ENCODE data around the gene SV2C.

SV2C gene

DNA sequence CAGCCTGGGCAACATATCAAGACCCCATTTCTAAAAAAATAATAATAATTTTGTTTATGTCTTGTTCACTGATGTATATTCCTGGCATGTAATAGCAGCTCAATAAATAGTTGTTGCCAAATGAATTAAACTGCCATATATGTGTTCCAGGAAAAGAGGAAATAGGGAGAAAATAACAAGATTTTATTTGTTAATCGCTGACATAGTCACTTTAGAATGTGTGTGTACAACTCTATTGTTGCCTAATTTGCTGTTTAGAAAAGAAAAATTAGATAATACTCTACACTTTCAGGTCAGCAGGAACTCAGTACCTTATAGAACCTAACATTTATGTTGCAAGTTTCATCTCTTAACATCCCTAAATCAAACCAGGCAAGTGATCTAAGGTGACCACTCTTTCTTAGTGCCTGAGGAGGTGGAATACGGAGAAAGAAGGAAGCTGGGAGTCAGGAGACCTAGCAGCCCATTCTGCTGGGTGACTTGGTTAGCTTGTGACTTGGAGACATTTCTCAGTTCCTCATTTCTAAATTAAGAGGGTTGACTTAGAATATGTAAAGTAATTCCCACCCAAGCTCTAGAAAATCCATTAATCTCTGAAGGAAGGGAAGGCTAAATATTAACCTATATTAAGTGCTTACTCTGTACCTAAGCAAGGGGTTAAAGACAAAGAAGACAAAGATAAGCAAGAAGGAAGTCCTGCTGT, 209.6 kb downstream of the SV2C start:
- no peak for ATAC-seq (ENCODE audit: insufficient read depth, low read depth)
- Histone ChIP-seq H3K27me3 (ENCODE audit: insufficient read depth, low read length, poor library complexity) (no peaks in the 10 kb centered on the region), H3K4me1 (ENCODE audit: insufficient read depth, low read length) (no peaks in the 10 kb centered on the region), H3K4me2 (ENCODE audit: insufficient read depth, low read length) (no peak overlapping the region), H3K9ac (ENCODE audit: low read depth, low read length) (no peak overlapping the region), H3K79me2 (ENCODE audit: insufficient read depth, low read length) (no peaks in the 10 kb centered on the region), H3K27ac (ENCODE audit: low read length) (no peak overlapping the region), H4K20me1 (ENCODE audit: insufficient read depth, low read length) (no peaks in the 10 kb centered on the region), H3K9me3 (ENCODE audit: insufficient read depth, low read length, severe bottlenecking) (no peaks in the 10 kb centered on the region), H3K36me3 (ENCODE audit: insufficient read depth, low read length) (no peaks in the 10 kb centered on the region), H3K4me3 (ENCODE audit: low read depth in 1 of 2, low read length in 2 of 2) (no peak overlapping the region), H2AFZ (ENCODE audit: low read depth, low read length) (no peak overlapping the region)
- DNase-seq: no peak
- TF ChIP-seq EZH2 (IDR thresholded peaks at IDR 0.05; ENCODE audit: borderline replicate concordance, low read depth, low read length, severe bottlenecking): no peak
- TF ChIP-seq, protein P1, sequence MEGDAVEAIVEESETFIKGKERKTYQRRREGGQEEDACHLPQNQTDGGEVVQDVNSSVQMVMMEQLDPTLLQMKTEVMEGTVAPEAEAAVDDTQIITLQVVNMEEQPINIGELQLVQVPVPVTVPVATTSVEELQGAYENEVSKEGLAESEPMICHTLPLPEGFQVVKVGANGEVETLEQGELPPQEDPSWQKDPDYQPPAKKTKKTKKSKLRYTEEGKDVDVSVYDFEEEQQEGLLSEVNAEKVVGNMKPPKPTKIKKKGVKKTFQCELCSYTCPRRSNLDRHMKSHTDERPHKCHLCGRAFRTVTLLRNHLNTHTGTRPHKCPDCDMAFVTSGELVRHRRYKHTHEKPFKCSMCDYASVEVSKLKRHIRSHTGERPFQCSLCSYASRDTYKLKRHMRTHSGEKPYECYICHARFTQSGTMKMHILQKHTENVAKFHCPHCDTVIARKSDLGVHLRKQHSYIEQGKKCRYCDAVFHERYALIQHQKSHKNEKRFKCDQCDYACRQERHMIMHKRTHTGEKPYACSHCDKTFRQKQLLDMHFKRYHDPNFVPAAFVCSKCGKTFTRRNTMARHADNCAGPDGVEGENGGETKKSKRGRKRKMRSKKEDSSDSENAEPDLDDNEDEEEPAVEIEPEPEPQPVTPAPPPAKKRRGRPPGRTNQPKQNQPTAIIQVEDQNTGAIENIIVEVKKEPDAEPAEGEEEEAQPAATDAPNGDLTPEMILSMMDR (IDR thresholded peaks at IDR 0.05; ENCODE audit: borderline replicate concordance, extremely low read depth, low read length, poor library complexity, severe bottlenecking): no peak

GRCh38 chr5:76294573-76294972, 211.4 kb downstream of the SV2C start:
- no peaks in the 10 kb centered on the region for H4K20me1 ChIP-seq (ENCODE audit: insufficient read depth, low read length)
- H3K79me2 ChIP-seq (ENCODE audit: insufficient read depth, low read length): no peaks in the 10 kb centered on the region
- no peak overlapping the region for H3K4me2 ChIP-seq (ENCODE audit: insufficient read depth, low read length)
- no peak for DNase-seq
- TF ChIP-seq, protein P1 (IDR thresholded peaks at IDR 0.05; ENCODE audit: borderline replicate concordance, extremely low read depth, low read length, poor library complexity, severe bottlenecking): no peak
- TF ChIP-seq EZH2 (IDR thresholded peaks at IDR 0.05; ENCODE audit: borderline replicate concordance, low read depth, low read length, severe bottlenecking): no peak
- no peak overlapping the region for H3K27ac ChIP-seq (ENCODE audit: low read length)
- H3K9ac ChIP-seq (ENCODE audit: low read depth, low read length): no peak overlapping the region
- no peaks in the 10 kb centered on the region for H3K9me3 ChIP-seq (ENCODE audit: insufficient read depth, low read length, severe bottlenecking)
- no peak for ATAC-seq (ENCODE audit: insufficient read depth, low read depth)
- no peaks in the 10 kb centered on the region for H3K36me3 ChIP-seq (ENCODE audit: insufficient read depth, low read length)
- H3K4me1 ChIP-seq (ENCODE audit: insufficient read depth, low read length): no peaks in the 10 kb centered on the region
- H2AFZ ChIP-seq (ENCODE audit: low read depth, low read length): no peak overlapping the region
- H3K27me3 ChIP-seq (ENCODE audit: insufficient read depth, low read length, poor library complexity): no peaks in the 10 kb centered on the region
- no peak overlapping the region for H3K4me3 ChIP-seq (ENCODE audit: low read depth in 1 of 2, low read length in 2 of 2)

GRCh38 chr5:76298852-76299251, 215.7 kb downstream of the SV2C start:
- Histone ChIP-seq H3K36me3 (ENCODE audit: insufficient read depth, low read length) (no peaks in the 10 kb centered on the region), H3K9me3 (ENCODE audit: insufficient read depth, low read length, severe bottlenecking) (no peaks in the 10 kb centered on the region), H3K79me2 (ENCODE audit: insufficient read depth, low read length) (no peaks in the 10 kb centered on the region), H3K27ac (ENCODE audit: low read length) (no peak overlapping the region), H4K20me1 (ENCODE audit: insufficient read depth, low read length) (no peaks in the 10 kb centered on the region), H3K9ac (ENCODE audit: low read depth, low read length) (no peak overlapping the region), H3K4me2 (ENCODE audit: insufficient read depth, low read length) (no peak overlapping the region), H3K4me3 (ENCODE audit: low read depth in 1 of 2, low read length in 2 of 2) (no peak overlapping the region), H3K4me1 (ENCODE audit: insufficient read depth, low read length) (no peaks in the 10 kb centered on the region), H2AFZ (ENCODE audit: low read depth, low read length) (no peak overlapping the region), H3K27me3 (ENCODE audit: insufficient read depth, low read length, poor library complexity) (no peaks in the 10 kb centered on the region)
- TF ChIP-seq EZH2 (IDR thresholded peaks at IDR 0.05; ENCODE audit: borderline replicate concordance, low read depth, low read length, severe bottlenecking): no peak
- TF ChIP-seq, protein P1 (IDR thresholded peaks at IDR 0.05; ENCODE audit: borderline replicate concordance, extremely low read depth, low read length, poor library complexity, severe bottlenecking): no peak
- no peak for ATAC-seq (ENCODE audit: insufficient read depth, low read depth)
- no peak for DNase-seq
